ENCODE measurements around the gene H1-8.

Gene H1-8

GRCh38 chr3:129592381-129593131 lies 49.6 kb downstream of the H1-8 start:
- ChIA-PET POLR2A (no interaction called here), CTCF (interaction anchor here (0.8 kb wide), 1 partner anchor 209 kb away, joined by 3 read pairs; no protein-coding TSS in a partner anchor)
- TF ChIP-seq ZNF341 (tag by site-specific recombination; IDR thresholded peaks at IDR 0.05; ENCODE audit: low read depth) (no peak), KLF7 (tag by site-specific recombination; IDR thresholded peaks at IDR 0.05; ENCODE audit: borderline replicate concordance) (no peak)
- no peak overlapping the region for H3K4me3 ChIP-seq (ENCODE audit: low read depth, low read length)
- peaks cover 4% of the 10 kb centered on the region; the same call in 1 of the 2 replicates for H3K4me1 ChIP-seq (ENCODE audit: control insufficient read depth, insufficient read depth, low read length)
- no peak overlapping the region for H3K27ac ChIP-seq (ENCODE audit: extremely low read depth, low read depth, low read length)
- H3K9me3 ChIP-seq (ENCODE audit: control insufficient read depth, insufficient read depth, low read depth, low read length) = no peaks in the 10 kb centered on the region
- H3K36me3 ChIP-seq (ENCODE audit: control insufficient read depth in 2 of 2, insufficient read depth in 1 of 2, low read length in 2 of 2) = no peaks in the 10 kb centered on the region

- Histone ChIP-seq H3K4me3 (ENCODE audit: low read depth, low read length) (no peak overlapping the region), H3K9me3 (ENCODE audit: control insufficient read depth, insufficient read depth, low read depth, low read length) (no peaks in the 10 kb centered on the region), H3K4me1 (ENCODE audit: control insufficient read depth, insufficient read depth, low read length) (peaks cover 4% of the 10 kb centered on the region; the same call in 1 of the 2 replicates), H3K27ac (ENCODE audit: extremely low read depth, low read depth, low read length) (no peak overlapping the region), H3K36me3 (ENCODE audit: control insufficient read depth in 2 of 2, insufficient read depth in 1 of 2, low read length in 2 of 2) (no peaks in the 10 kb centered on the region)
- TF ChIP-seq ZNF600 (tag by site-specific recombination; IDR thresholded peaks at IDR 0.05) (0 out of 2 replicates have a peak, but pooled peaks have one; percentile 37), ZNF621 (tag by site-specific recombination; IDR thresholded peaks at IDR 0.05) (no peak)
- CTCF ChIA-PET = interaction anchor here (0.8 kb wide), 1 partner anchor 210 kb away, joined by 3 read pairs; no protein-coding TSS in a partner anchor
- POLR2A ChIA-PET = no interaction called here
Measured at GRCh38 chr3:129593230-129593594, 50.2 kb downstream of the H1-8 start.

- H3K4me1 ChIP-seq (ENCODE audit: control insufficient read depth, insufficient read depth, low read length) = peaks cover 4% of the 10 kb centered on the region; the same call in 1 of the 2 replicates
- H3K27ac ChIP-seq (ENCODE audit: extremely low read depth, low read depth, low read length) = no peak overlapping the region
- ChIA-PET POLR2A (no interaction called here), CTCF (interaction anchor here (0.8 kb wide), 1 partner anchor 210 kb away, joined by 3 read pairs; no protein-coding TSS in a partner anchor)
- no peaks in the 10 kb centered on the region for H3K36me3 ChIP-seq (ENCODE audit: control insufficient read depth in 2 of 2, insufficient read depth in 1 of 2, low read length in 2 of 2)
- no peaks in the 10 kb centered on the region for H3K9me3 ChIP-seq (ENCODE audit: control insufficient read depth, insufficient read depth, low read depth, low read length)
- H3K4me3 ChIP-seq (ENCODE audit: low read depth, low read length) = no peak overlapping the region
- TF ChIP-seq GLIS2 (tag by site-specific recombination; IDR thresholded peaks at IDR 0.05) = peak; percentile 33
- TF ChIP-seq ZNF513 (tag by site-specific recombination; IDR thresholded peaks at IDR 0.05) = no peak
- peak; percentile 19; the same call in 1 of the 2 replicates for TF ChIP-seq PRDM1 (tag by site-specific recombination; IDR thresholded peaks at IDR 0.05)
- peak; percentile 43; the same call in 1 of the 2 replicates for TF ChIP-seq FEZF1 (tag by site-specific recombination; IDR thresholded peaks at IDR 0.05)
- peak; percentile 70; the same call in 1 of the 2 replicates for TF ChIP-seq TCF7L2 (IDR thresholded peaks at IDR 0.05; ENCODE audit: borderline replicate concordance, low read depth, low read length)
- peak; percentile 75 for TF ChIP-seq SP7 (tag by site-specific recombination; IDR thresholded peaks at IDR 0.05)
- peak; percentile 34; the same call in 1 of the 2 replicates for TF ChIP-seq WT1 (tag by site-specific recombination; IDR thresholded peaks at IDR 0.05)
- peak; percentile 44; the same call in 1 of the 2 replicates for TF ChIP-seq ZEB2 (tag by site-specific recombination; IDR thresholded peaks at IDR 0.05)
- peak; percentile 44; the same call in 1 of the 2 replicates for TF ChIP-seq PRDM10 (tag by site-specific recombination; IDR thresholded peaks at IDR 0.05)
- TF ChIP-seq SETDB1 (IDR thresholded peaks at IDR 0.05; ENCODE audit: insufficient read length, low read length) = no peak
- TF ChIP-seq ZNF660 (tag by site-specific recombination; IDR thresholded peaks at IDR 0.05) = 0 out of 2 replicates have a peak, but pooled peaks have one; percentile 48
- TF ChIP-seq GLIS1 (tag by site-specific recombination; IDR thresholded peaks at IDR 0.05) = peak; percentile 80
- peak; percentile 74; the same call in 1 of the 2 replicates for TF ChIP-seq ZSCAN30 (tag by site-specific recombination; IDR thresholded peaks at IDR 0.05)
- TF ChIP-seq ZBTB21 (tag by site-specific recombination; IDR thresholded peaks at IDR 0.05) = 0 out of 2 replicates have a peak, but pooled peaks have one; percentile 18
- peak; percentile 62; the same call in 1 of the 2 replicates for TF ChIP-seq ZNF449 (tag by site-specific recombination; IDR thresholded peaks at IDR 0.05)
- peak; percentile 61 for TF ChIP-seq EGR2 (tag by site-specific recombination; IDR thresholded peaks at IDR 0.05; ENCODE audit: low read depth)
- TF ChIP-seq ZNF423 (tag by site-specific recombination; IDR thresholded peaks at IDR 0.05) = peak; percentile 94
- TF ChIP-seq ZNF596 (tag by site-specific recombination; IDR thresholded peaks at IDR 0.05) = 0 out of 2 replicates have a peak, but pooled peaks have one; percentile 39
- peak; percentile 68; the same call in 1 of the 2 replicates for TF ChIP-seq TRIM28 (IDR thresholded peaks at IDR 0.05; ENCODE audit: borderline replicate concordance, low read length)
Measured at GRCh38 chr3:129593595-129594339, 50.8 kb downstream of the H1-8 start.
